HepG2 (cell line): ENCODE data around the gene CTNNBIP1. TPM values are rescaled to one million over a fixed set of nuclear protein-coding genes. Genes with fewer than 3 reads are reported as not detected.

Source experiments
- ATAC-seq: fragments of 200-7000 bp; cut with Tn5 transposase; 3 replicates; pipeline ENCODE4 v1.9.1; 2020; ENCODE audit warnings: mild to moderate bottlenecking, moderate library complexity
- BruUV-seq: library from RNA; stranded (reverse); fragments of 400-500 nt; replicated peaks from 2 replicates; lab custom pipeline; 2021; lab: Mats Ljungman, UMichigan
- CTCF ChIA-PET: fragments of 300-600 bp; formaldehyde crosslinking; extraction: SDS; loops from one replicate; lab custom pipeline; 2021; ENCODE audit warnings: low total read pairs, inconsistent platforms, low intra/inter-chr PET ratio; lab: Yijun Ruan, JAX
- POLR2A ChIA-PET: fragments of 350-600 bp; sonication (Branson Sonifier 250); formaldehyde crosslinking; loops from one replicate; lab custom pipeline; 2020; ENCODE audit warnings: antibody characterized with exemption, inconsistent platforms; lab: Yijun Ruan, JAX
- DNase-seq: peaks from one replicate; pipeline ENCODE4 v3.0.0-alpha.2; 2015; ENCODE audit warnings: low spot score
- FAIRE-seq: peaks from 3 replicates; lab custom pipeline; 2011; peaks lifted over from hg19 to GRCh38; lab: Jason Lieb, UNC
- H2AFZ ChIP-seq: one replicate; pipeline ENCODE4 v1.6.1; 2011; ENCODE audit warnings: low read length, inconsistent platforms
- H3K27ac ChIP-seq: fragments of 300-600 bp; 3 replicates; pipeline ENCODE4 v1.8.0; 2011; ENCODE audit warnings: mixed run types, mild to moderate bottlenecking, mixed read lengths, low read length, inconsistent platforms; ENCODE audit not compliant: insufficient read depth; ENCODE audit errors: extremely low read length
- H3K27me3 ChIP-seq, 2 experiments: fragments of 200-600 bp in 1 of 2; 2 replicates in 1 of 2; 3 replicates in 1 of 2; pipeline versions ENCODE4 v1.6.0 to v1.8.0; 2011; ENCODE audit warnings: low read length in 2 of 2, mild to moderate bottlenecking in 2 of 2, moderate library complexity in 2 of 2, inconsistent platforms in 1 of 2; ENCODE audit not compliant: insufficient read depth in 2 of 2, control insufficient read depth in 1 of 2
- H3K36me3 ChIP-seq, 2 experiments: fragments of 200-600 bp in 1 of 2; replicated peaks in 1 of 2; 2 replicates in 1 of 2; 3 replicates in 1 of 2; pipeline versions ENCODE4 v1.5.1 to v1.8.0; 2011; ENCODE audit warnings: low read length in 2 of 2, inconsistent platforms in 1 of 2; ENCODE audit not compliant: insufficient read depth in 2 of 2, control insufficient read depth in 1 of 2
- H3K4me1 ChIP-seq: 2 replicates; pipeline ENCODE4 v1.5.1; 2012; ENCODE audit warnings: low read length, inconsistent platforms; ENCODE audit not compliant: insufficient read depth
- H3K4me2 ChIP-seq: 2 replicates; pipeline ENCODE4 v1.6.0; 2011; ENCODE audit warnings: low read depth, low read length, inconsistent platforms
- H3K4me3 ChIP-seq, 3 experiments: fragments of 200-600 bp in 1 of 3; sonication (generic), shearing (Covaris generic) in 1 of 3; replicated peaks in 1 of 3; 2 replicates each; pipeline ENCODE4 v1.5.1; 2011 to 2016; ENCODE audit warnings: low read length in 3 of 3, inconsistent platforms in 2 of 3, low read depth in 2 of 3, mild to moderate bottlenecking in 2 of 3, control low read depth in 1 of 3, mixed read lengths in 1 of 3; ENCODE audit not compliant: insufficient read depth in 1 of 3
- H3K79me2 ChIP-seq: one replicate; pipeline ENCODE4 v1.6.1; 2011; ENCODE audit warnings: low read length, inconsistent platforms; ENCODE audit not compliant: insufficient read depth
- H3K9ac ChIP-seq: 2 replicates; pipeline ENCODE4 v1.6.0; 2011; ENCODE audit warnings: mild to moderate bottlenecking, low read depth, low read length, inconsistent platforms; ENCODE audit not compliant: insufficient read depth
- H3K9me3 ChIP-seq: 2 replicates; pipeline ENCODE4 v1.5.1; 2012; ENCODE audit warnings: mild to moderate bottlenecking, low read length
- H4K20me1 ChIP-seq: 2 replicates; pipeline ENCODE4 v1.6.0; 2011; ENCODE audit warnings: inconsistent platforms, mild to moderate bottlenecking, low read length, moderate library complexity; ENCODE audit not compliant: insufficient read depth
- IKZF1 ChIP-seq: fragments of 450-650 bp; IDR thresholded peaks from 2 replicates; pipeline ENCODE4 v1.7.1; 2016
- JUNB ChIP-seq: sonication (generic); formaldehyde crosslinking; IDR thresholded peaks from 2 replicates; pipeline ENCODE4 v1.8.0; 2022; ENCODE audit warnings: missing genetic modification reagents, mild to moderate bottlenecking, borderline replicate concordance
- MXD4 ChIP-seq: IDR thresholded peaks from 2 replicates; pipeline ENCODE4 v1.6.1; 2016; ENCODE audit warnings: mild to moderate bottlenecking, missing biosample characterization, missing genetic modification reagents
- MYC ChIP-seq: sonication (generic); formaldehyde crosslinking; IDR thresholded peaks from 2 replicates; pipeline ENCODE4 v1.9.0; 2021; ENCODE audit warnings: missing genetic modification reagents, borderline replicate concordance
- NFATC3 ChIP-seq: sonication (generic); formaldehyde crosslinking; IDR thresholded peaks from 2 replicates; pipeline ENCODE4 v1.5.1; 2020; ENCODE audit warnings: mild to moderate bottlenecking, missing genetic modification reagents
- NR0B2 ChIP-seq: sonication (generic); formaldehyde crosslinking; IDR thresholded peaks from 2 replicates; pipeline ENCODE4 v1.4.0; 2020; ENCODE audit warnings: mild to moderate bottlenecking, missing genetic modification reagents
- NR2F2 ChIP-seq: IDR thresholded peaks from 2 replicates; pipeline ENCODE4 v1.6.1; 2012; ENCODE audit warnings: low read depth, inconsistent platforms, borderline replicate concordance
- RXRA ChIP-seq: sonication (generic); formaldehyde crosslinking; IDR thresholded peaks from 2 replicates; pipeline ENCODE4 v1.5.1; 2020; ENCODE audit warnings: missing genetic modification reagents
- SOX13 ChIP-seq, 3 experiments: fragments of 450-650 bp in 1 of 3; sonication (generic) in 1 of 3; formaldehyde crosslinking in 1 of 3; IDR thresholded peaks in 2 of 3; conservative IDR thresholded peaks in 1 of 3; 2 replicates each; pipeline versions ENCODE4 v1.5.0 to v1.6.1; 2016 to 2020; ENCODE audit warnings: antibody characterized with exemption in 1 of 3, mild to moderate bottlenecking in 1 of 3, missing compliant biosample characterization in 1 of 3, missing genetic modification reagents in 1 of 3, moderate library complexity in 1 of 3
- TOE1 ChIP-seq: sonication (generic); formaldehyde crosslinking; IDR thresholded peaks from 2 replicates; pipeline ENCODE4 v1.4.0; 2020; ENCODE audit warnings: mild to moderate bottlenecking, missing genetic modification reagents
- ZBTB7A ChIP-seq: sonication (generic); formaldehyde crosslinking; IDR thresholded peaks from 2 replicates; pipeline ENCODE4 v1.8.0; 2022; ENCODE audit warnings: mild to moderate bottlenecking, missing genetic modification reagents
- ZFX ChIP-seq: sonication (generic); formaldehyde crosslinking; IDR thresholded peaks from 2 replicates; pipeline ENCODE4 v1.4.0; 2020; ENCODE audit warnings: mild to moderate bottlenecking, low read depth, missing genetic modification reagents, moderate library complexity
- ZKSCAN5 ChIP-seq: sonication (generic); formaldehyde crosslinking; IDR thresholded peaks from 2 replicates; pipeline ENCODE4 v1.5.1; 2020; ENCODE audit warnings: mild to moderate bottlenecking, missing genetic modification reagents
- ZNF224 ChIP-seq: sonication (generic); formaldehyde crosslinking; IDR thresholded peaks from 2 replicates; pipeline ENCODE4 v1.5.0; 2020; ENCODE audit warnings: mild to moderate bottlenecking, missing genetic modification reagents
- ZNF431 ChIP-seq: sonication (generic); formaldehyde crosslinking; IDR thresholded peaks from 2 replicates; pipeline ENCODE4 v1.9.0; 2022; ENCODE audit warnings: missing genetic modification reagents, low read depth, mild to moderate bottlenecking, borderline replicate concordance
- ZNF784 ChIP-seq: sonication (generic); formaldehyde crosslinking; IDR thresholded peaks from 2 replicates; pipeline ENCODE4 v1.5.1; 2020; ENCODE audit warnings: missing genetic modification reagents, mild to moderate bottlenecking, borderline replicate concordance
- ZSCAN12 ChIP-seq: sonication (generic); formaldehyde crosslinking; IDR thresholded peaks from 2 replicates; pipeline ENCODE4 v1.9.0; 2021; ENCODE audit warnings: mild to moderate bottlenecking, missing genetic modification reagents
- WGBS: methylation state at CpG from one replicate; pipeline ENCODE4 v1.1.6; 2017; ENCODE audit warnings: low lambda C conversion rate; 5-methylcytosine and 5-hydroxymethylcytosine counted together
- in situ Hi-C: cut with HindIII; loops from 2 replicates; pipeline ENCODE4 v1.10.0; 2017; ENCODE audit warnings: low pct_unique_long_range_greater_than_20kb; ENCODE audit not compliant: extremely low pct_ligation_motif_present
- intact Hi-C: fragments of 100-400 bp; cut with micrococcal nuclease; formaldehyde crosslinking; loops from one replicate; pipeline ENCODE4 v1.10.0; 2022; ENCODE audit not compliant: unreplicated experiment
- polyA plus RNA-seq, 8 experiments: library from polyadenylated mRNA; depleted of rRNA in 3 of 8; stranded (reverse) in 7 of 8; unstranded in 1 of 8; fragments of >200 nt; fragmentation: Illumina TruSeq in 4 of 8; extraction: Trizol in 4 of 8; gene quantifications; 2 replicates each; pipeline versions ENCODE4 v1.2.1 to v1.2.3, GENCODE V29; 2011 to 2016; ENCODE audit warnings: low read depth in 4 of 8, missing spikeins in 1 of 8, mixed read lengths in 1 of 8; ENCODE audit not compliant: insufficient read depth in 1 of 8
- total RNA-seq, 5 experiments: library from RNA; depleted of rRNA; stranded (reverse); fragments of >200 nt; fragmentation: Illumina TruSeq; extraction: Trizol; gene quantifications; 2 replicates each; pipeline ENCODE4 v1.2.3, GENCODE V29; 2016; ENCODE audit warnings: low read depth in 1 of 5
- TF ChIP-seq, protein P1 (sequence below): sonication (generic); formaldehyde crosslinking; IDR thresholded peaks from 2 replicates; pipeline ENCODE4 v1.9.0; 2022; ENCODE audit warnings: missing genetic modification reagents, mild to moderate bottlenecking, borderline replicate concordance
- TF ChIP-seq, protein P2 (sequence below): sonication (generic); formaldehyde crosslinking; IDR thresholded peaks from 2 replicates; pipeline ENCODE4 v1.4.0; 2020; ENCODE audit warnings: missing genetic modification reagents, borderline replicate concordance

CTNNBIP1 gene
- total and polyA plus RNA-seq, 2 of the 13 experiments (the other 11 are each of a cell fraction or from before 2014, with no cell fraction given) = 71.7 to 83.0 TPM

DNA sequence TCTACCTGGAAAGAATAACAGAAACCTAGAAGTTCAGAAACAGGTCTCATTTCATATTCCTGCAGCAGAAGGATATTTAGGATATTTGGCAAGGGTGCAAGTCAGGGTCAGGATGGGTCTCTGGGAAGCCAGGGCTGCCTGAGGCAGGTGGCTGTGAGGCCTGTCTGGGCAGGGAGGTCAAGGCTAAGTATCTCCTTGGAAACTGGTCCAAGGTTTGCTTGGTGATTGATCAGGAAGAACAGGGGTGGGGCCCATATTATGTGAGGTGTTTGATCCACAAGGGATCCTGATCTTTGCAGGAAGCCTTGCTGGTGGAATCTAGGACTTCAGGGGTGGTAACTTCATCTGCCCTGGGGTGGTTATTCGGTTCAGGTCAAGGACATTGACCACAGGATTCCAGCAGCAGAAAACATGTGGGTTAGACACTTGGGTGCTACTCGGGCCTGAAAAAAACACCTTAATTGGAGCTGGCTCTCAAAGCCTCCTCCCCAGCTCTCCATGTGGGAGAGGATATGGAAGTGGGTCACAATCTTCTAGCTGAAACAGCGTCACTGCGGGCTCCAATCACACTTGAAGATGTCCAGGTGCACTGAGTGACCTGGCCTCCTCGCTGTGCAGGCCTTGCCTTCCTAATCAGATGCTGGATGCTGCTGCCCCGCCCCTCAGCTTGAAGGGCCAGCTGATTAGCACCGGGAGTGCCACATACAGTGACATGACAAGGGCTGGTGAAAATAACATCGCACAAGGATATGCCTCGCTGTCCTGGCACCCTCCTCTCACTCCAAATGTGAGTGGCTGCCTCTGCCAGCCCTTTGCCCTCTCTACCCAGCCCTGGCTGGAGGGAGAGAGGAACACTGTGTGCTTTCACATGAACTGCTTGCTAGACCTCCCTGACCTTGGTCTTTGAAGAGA lies 8.7 kb downstream of the CTNNBIP1 start:
- DNase-seq (no peak), FAIRE-seq (peak; percentile 15), ATAC-seq (peak; percentile 33)
- peaks cover 65% of the 10 kb centered on the region for H3K4me1 ChIP-seq
- CTCF ChIA-PET = no interaction called here
- no peaks in the 10 kb centered on the region for H3K36me3 ChIP-seq
- peaks cover 50% of the 10 kb centered on the region for H3K79me2 ChIP-seq
- WGBS = 33% methylated on average over 8 of the region's 9 CpGs
- H3K27ac ChIP-seq = peak overlapping the region; percentile 56
- intact Hi-C loops = loop anchor here (5.0 kb wide), 1 partner anchor 41 kb away; the partner anchor contains the start of genes LZIC and NMNAT1
- H3K9me3 ChIP-seq = no peaks in the 10 kb centered on the region
- peaks cover 4% of the 10 kb centered on the region; the same call in 1 of the 2 replicates for H4K20me1 ChIP-seq
- POLR2A ChIA-PET = interaction anchor here (0.8 to 3.1 kb wide), 8 partner anchors 9 to 42 kb away, joined by 3 to 12 read pairs (median 4); partner anchors contain the start of genes CTNNBIP1, LZIC and NMNAT1
- H3K27me3 ChIP-seq = no peaks in the 10 kb centered on the region; a peak in 1 of 5 replicates
- in situ Hi-C loops = no loop called here
- H2AFZ ChIP-seq = no peak overlapping the region
- no TSS peak for BruUV-seq
- peak overlapping the region; percentile 25; the same call in 1 of the 2 replicates for H3K9ac ChIP-seq
- H3K4me2 ChIP-seq = peak overlapping the region; percentile 83
- no peak overlapping the region for H3K4me3 ChIP-seq
- TF ChIP-seq ZNF784 (CRISPR knock-in tag) (no peak), ZBTB7A (CRISPR knock-in tag) (no peak), NR0B2 (CRISPR knock-in tag) (no peak), SOX13 (IDR thresholded peaks at IDR 0.05) (no peak), SOX13 (CRISPR knock-in tag; conservative IDR thresholded peaks at IDR 0.05 in 1 of 2, IDR thresholded peaks at IDR 0.05 in 1 of 2) (no peak), ZSCAN12 (CRISPR knock-in tag) (no peak), ZNF431 (CRISPR knock-in tag) (no peak), MXD4 (CRISPR knock-in tag) (0 out of 2 replicates have a peak, but pooled peaks have one; percentile 23), TOE1 (CRISPR knock-in tag) (no peak), NR2F2 (no peak), ZFX (CRISPR knock-in tag) (0 out of 2 replicates have a peak, but pooled peaks have one; percentile 27), JUNB (no peak), ZKSCAN5 (CRISPR knock-in tag) (no peak), NFATC3 (CRISPR knock-in tag) (no peak), IKZF1 (no peak), MYC (CRISPR knock-in tag) (peak; percentile 31; the same call in 1 of the 2 replicates), ZNF224 (no peak), RXRA (peak; percentile 26; the same call in 1 of the 2 replicates)
- TF ChIP-seq, protein P1, sequence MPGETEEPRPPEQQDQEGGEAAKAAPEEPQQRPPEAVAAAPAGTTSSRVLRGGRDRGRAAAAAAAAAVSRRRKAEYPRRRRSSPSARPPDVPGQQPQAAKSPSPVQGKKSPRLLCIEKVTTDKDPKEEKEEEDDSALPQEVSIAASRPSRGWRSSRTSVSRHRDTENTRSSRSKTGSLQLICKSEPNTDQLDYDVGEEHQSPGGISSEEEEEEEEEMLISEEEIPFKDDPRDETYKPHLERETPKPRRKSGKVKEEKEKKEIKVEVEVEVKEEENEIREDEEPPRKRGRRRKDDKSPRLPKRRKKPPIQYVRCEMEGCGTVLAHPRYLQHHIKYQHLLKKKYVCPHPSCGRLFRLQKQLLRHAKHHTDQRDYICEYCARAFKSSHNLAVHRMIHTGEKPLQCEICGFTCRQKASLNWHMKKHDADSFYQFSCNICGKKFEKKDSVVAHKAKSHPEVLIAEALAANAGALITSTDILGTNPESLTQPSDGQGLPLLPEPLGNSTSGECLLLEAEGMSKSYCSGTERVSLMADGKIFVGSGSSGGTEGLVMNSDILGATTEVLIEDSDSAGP = 0 out of 2 replicates have a peak, but pooled peaks have one; percentile 21
- TF ChIP-seq, protein P2, sequence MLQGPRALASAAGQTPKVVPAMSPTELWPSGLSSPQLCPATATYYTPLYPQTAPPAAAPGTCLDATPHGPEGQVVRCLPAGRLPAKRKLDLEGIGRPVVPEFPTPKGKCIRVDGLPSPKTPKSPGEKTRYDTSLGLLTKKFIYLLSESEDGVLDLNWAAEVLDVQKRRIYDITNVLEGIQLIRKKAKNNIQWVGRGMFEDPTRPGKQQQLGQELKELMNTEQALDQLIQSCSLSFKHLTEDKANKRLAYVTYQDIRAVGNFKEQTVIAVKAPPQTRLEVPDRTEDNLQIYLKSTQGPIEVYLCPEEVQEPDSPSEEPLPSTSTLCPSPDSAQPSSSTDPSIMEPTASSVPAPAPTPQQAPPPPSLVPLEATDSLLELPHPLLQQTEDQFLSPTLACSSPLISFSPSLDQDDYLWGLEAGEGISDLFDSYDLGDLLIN (CRISPR knock-in tag) = no peak
